PC-9 (cell line): Measurements from ENCODE around the gene MPZL1. TPM values are rescaled to one million over a fixed set of nuclear protein-coding genes. Genes with fewer than 3 reads are reported as not detected.
A peak's percentile ranks its signal among the peaks of the same experiment; 100 is the strongest.

Experiments used
- Bru-seq: library from RNA; stranded (reverse); fragments of 400-500 nt; gene quantifications from one replicate; lab custom pipeline; 2021; lab: Mats Ljungman, UMichigan
- BruChase-seq, 2 experiments: library from RNA; stranded (reverse); fragments of 400-500 nt; gene quantifications; one replicate each; lab custom pipeline; 2021; lab: Mats Ljungman, UMichigan
- BruUV-seq: library from RNA; stranded (reverse); fragments of 400-500 nt; replicated peaks from 2 replicates; lab custom pipeline; 2021; lab: Mats Ljungman, UMichigan
- CTCF ChIA-PET: fragments of 300-600 bp; sonication (Branson Sonifier 250); formaldehyde crosslinking; loops from one replicate; lab custom pipeline; 2022; ENCODE audit warnings: antibody characterized with exemption; lab: Charles Lee
- POLR2A ChIA-PET: fragments of 300-600 bp; sonication (Branson Sonifier 250); formaldehyde crosslinking; loops from one replicate; lab custom pipeline; 2022; ENCODE audit warnings: antibody characterized with exemption; ENCODE audit not compliant: unreplicated experiment; lab: Charles Lee
- DNase-seq, 2 experiments: peaks; one replicate each; pipeline versions ENCODE4 v3.0.0 to v3.0.0-alpha.2; 2015 to 2022; ENCODE audit warnings: mixed read lengths in 1 of 2
- H2AFZ ChIP-seq: fragments of 200-600 bp; sonication (generic); 2 replicates; pipeline ENCODE4 v1.8.1; 2017; ENCODE audit warnings: antibody characterized with exemption
- H3F3A ChIP-seq: fragments of 200-600 bp; sonication (generic); 2 replicates; pipeline ENCODE4 v1.8.1; 2017; ENCODE audit warnings: antibody characterized with exemption, mild to moderate bottlenecking, low read depth; ENCODE audit not compliant: insufficient read depth
- H3K27ac ChIP-seq: fragments of 200-600 bp; sonication (generic); 2 replicates; pipeline ENCODE4 v1.6.1; 2016; ENCODE audit warnings: mixed run types
- H3K27me3 ChIP-seq: fragments of 200-600 bp; sonication (generic); 2 replicates; pipeline ENCODE4 v1.6.1; 2016; ENCODE audit warnings: low read depth, mixed run types; ENCODE audit not compliant: insufficient read depth
- H3K36me3 ChIP-seq: fragments of 200-600 bp; sonication (generic); 2 replicates; pipeline ENCODE4 v1.6.1; 2016; ENCODE audit warnings: low read depth, mixed run types
- H3K4me1 ChIP-seq: fragments of 200-600 bp; sonication (generic); replicated peaks from 2 replicates; pipeline ENCODE4 v1.6.1; 2016; ENCODE audit warnings: mixed run types; ENCODE audit not compliant: insufficient read depth
- H3K4me2 ChIP-seq: fragments of 200-600 bp; sonication (generic); 2 replicates; pipeline ENCODE4 v1.6.1; 2017; ENCODE audit warnings: mixed run types
- H3K4me3 ChIP-seq: fragments of 200-600 bp; sonication (generic); 2 replicates; pipeline ENCODE4 v1.6.1; 2016; ENCODE audit warnings: mixed run types
- H3K79me2 ChIP-seq: fragments of 200-600 bp; sonication (generic); 2 replicates; pipeline ENCODE4 v1.6.1; 2017; ENCODE audit warnings: low read depth, mixed run types
- H3K9me2 ChIP-seq: fragments of 200-600 bp; sonication (generic); 2 replicates; pipeline ENCODE4 v1.8.1; 2017; ENCODE audit warnings: mild to moderate bottlenecking; ENCODE audit not compliant: insufficient read depth
- H3K9me3 ChIP-seq: fragments of 200-600 bp; sonication (generic); 2 replicates; pipeline ENCODE4 v1.8.1; 2016; ENCODE audit warnings: low read depth; ENCODE audit not compliant: insufficient read depth
- H4K20me1 ChIP-seq: fragments of 200-600 bp; sonication (generic); 2 replicates; pipeline ENCODE4 v1.8.1; 2017; ENCODE audit not compliant: insufficient read depth
- EZH2 ChIP-seq: fragments of 200-600 bp; sonication (generic); IDR thresholded peaks from 2 replicates; pipeline ENCODE4 v1.8.0; 2017; ENCODE audit warnings: antibody characterized with exemption, low read depth
- intact Hi-C: fragments of 100-400 bp; cut with micrococcal nuclease; formaldehyde crosslinking; loops from one replicate; pipeline ENCODE4 v1.10.0; 2022; ENCODE audit not compliant: unreplicated experiment
- long read RNA-seq: library from polyadenylated mRNA; stranded (forward); transcript quantifications from one replicate; pipeline ENCODE4 v2.0.0, GENCODE V29; 2022
- total RNA-seq: library from RNA; stranded (reverse); gene quantifications from 2 replicates; pipeline ENCODE4 v1.2.3, GENCODE V29; 2021
- TF ChIP-seq, protein P1 (sequence below): fragments of 200-600 bp; sonication (generic); conservative IDR thresholded peaks from 2 replicates; pipeline ENCODE4 v1.6.1; 2017; ENCODE audit warnings: mixed run types, antibody characterized with exemption, mild to moderate bottlenecking, moderate library complexity

MPZL1 gene
- total RNA-seq, result 67.8 and 80.3 TPM in 2 replicates
- percentile 81 among the genes with signal in this experiment for Bru-seq, nascent RNA
- BruChase-seq, experiment 1, labeled RNA remaining after a 2-hour chase, result percentile 82 among the genes with signal in this experiment
- percentile 84 among the genes with signal in this experiment for BruChase-seq, experiment 2, labeled RNA remaining after a 6-hour chase
- long read RNA-seq, full-length matches to known transcripts, result 90 of 106 reads
- long read RNA-seq, partial matches to known transcripts, result 2 of 106 reads
- long read RNA-seq, other reads (novel, unspliced or antisense), result 14 of 106 reads

DNA sequence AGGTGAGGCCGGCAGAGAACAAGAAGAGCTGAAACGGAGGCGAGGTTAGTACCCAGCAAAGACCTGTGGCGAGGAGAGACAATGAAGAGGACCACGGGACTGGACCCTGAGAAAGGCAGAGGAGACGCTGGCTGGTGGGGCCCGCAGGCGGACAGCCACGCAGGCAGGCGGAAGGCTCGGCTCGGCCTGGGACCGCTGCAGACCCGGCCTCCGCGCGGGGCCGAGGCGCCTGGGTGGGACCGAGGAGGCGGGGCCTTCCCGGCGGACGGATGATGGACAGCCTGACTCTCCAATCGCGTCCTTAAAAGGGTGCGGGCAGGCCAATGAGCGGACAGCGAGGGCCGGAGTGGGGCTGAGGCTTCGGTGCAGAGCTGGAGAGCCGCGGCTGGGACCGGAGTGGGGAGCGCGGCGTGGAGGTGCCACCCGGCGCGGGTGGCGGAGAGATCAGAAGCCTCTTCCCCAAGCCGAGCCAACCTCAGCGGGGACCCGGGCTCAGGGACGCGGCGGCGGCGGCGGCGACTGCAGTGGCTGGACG lies at the start of gene MPZL1:
Gene MPZL1 (plus strand): TSS at position 366 of the 535 bp plus-strand sequence. CDS start 170 bp downstream, outside the sequence.
- H3K4me1 ChIP-seq, result peaks cover 32% of the 10 kb centered on the region
- H3K4me3 ChIP-seq, result peak within 1 kb of the TSS; percentile 74
- POLR2A ChIA-PET, result interaction anchor here (1.0 kb wide), 1 partner anchor 68 kb away, joined by 3 read pairs; no protein-coding TSS in a partner anchor
- TF ChIP-seq EZH2, result no peak
- TF ChIP-seq, protein P1, sequence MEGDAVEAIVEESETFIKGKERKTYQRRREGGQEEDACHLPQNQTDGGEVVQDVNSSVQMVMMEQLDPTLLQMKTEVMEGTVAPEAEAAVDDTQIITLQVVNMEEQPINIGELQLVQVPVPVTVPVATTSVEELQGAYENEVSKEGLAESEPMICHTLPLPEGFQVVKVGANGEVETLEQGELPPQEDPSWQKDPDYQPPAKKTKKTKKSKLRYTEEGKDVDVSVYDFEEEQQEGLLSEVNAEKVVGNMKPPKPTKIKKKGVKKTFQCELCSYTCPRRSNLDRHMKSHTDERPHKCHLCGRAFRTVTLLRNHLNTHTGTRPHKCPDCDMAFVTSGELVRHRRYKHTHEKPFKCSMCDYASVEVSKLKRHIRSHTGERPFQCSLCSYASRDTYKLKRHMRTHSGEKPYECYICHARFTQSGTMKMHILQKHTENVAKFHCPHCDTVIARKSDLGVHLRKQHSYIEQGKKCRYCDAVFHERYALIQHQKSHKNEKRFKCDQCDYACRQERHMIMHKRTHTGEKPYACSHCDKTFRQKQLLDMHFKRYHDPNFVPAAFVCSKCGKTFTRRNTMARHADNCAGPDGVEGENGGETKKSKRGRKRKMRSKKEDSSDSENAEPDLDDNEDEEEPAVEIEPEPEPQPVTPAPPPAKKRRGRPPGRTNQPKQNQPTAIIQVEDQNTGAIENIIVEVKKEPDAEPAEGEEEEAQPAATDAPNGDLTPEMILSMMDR, result no peak
- no peaks in the 10 kb centered on the region for H3K27me3 ChIP-seq
- intact Hi-C loops, result loop anchor here (1.0 to 10.0 kb wide), 3 partner anchors 36 to 263 kb away; partner anchors contain the start of gene DCAF6
- peak within 1 kb of the TSS; percentile 95 for H2AFZ ChIP-seq
- H3K27ac ChIP-seq, result peak within 1 kb of the TSS; percentile 46
- CTCF ChIA-PET, result interaction anchor here (0.6 kb wide), 1 partner anchor 18 kb away, joined by 4 read pairs; no protein-coding TSS in a partner anchor
- peak within 1 kb of the TSS; percentile 95 for H3K4me2 ChIP-seq
- DNase-seq, result peak; percentile 77 to 94
- H3K79me2 ChIP-seq, result peaks cover 48% of the 10 kb centered on the region
- no peaks in the 10 kb centered on the region for H3K9me3 ChIP-seq
- no TSS peak for BruUV-seq
- H3K9me2 ChIP-seq, result no peaks in the 10 kb centered on the region
- H3F3A ChIP-seq, result peaks cover 10% of the 10 kb centered on the region; the same call in 1 of the 2 replicates
- H3K36me3 ChIP-seq, result no peaks in the 10 kb centered on the region
- H4K20me1 ChIP-seq, result peaks cover 10% of the 10 kb centered on the region

DNA sequence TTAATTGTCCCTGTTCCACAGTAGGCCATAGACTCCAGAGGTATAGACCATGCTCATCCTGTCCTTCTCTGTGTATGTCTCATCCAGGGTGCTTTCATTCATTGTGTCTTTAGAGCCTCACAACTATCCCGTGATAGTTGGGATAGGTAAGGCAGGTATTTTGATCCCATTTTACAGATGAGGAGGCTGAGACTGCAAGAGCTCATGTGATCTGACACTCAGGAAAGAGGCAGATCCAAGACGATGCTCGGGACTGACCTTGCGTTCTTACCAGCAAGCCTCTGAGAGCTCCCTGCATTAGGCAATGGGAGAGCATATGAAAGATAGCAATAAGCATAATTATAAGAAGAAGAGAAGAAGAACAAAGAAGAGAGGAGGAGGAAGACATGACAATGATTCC lies 49.0 kb upstream of the MPZL1 start:
- Histone ChIP-seq H3K4me3 (no peak overlapping the region), H3K4me2 (no peak overlapping the region), H3K9me3 (no peaks in the 10 kb centered on the region), H4K20me1 (no peaks in the 10 kb centered on the region), H3K9me2 (no peaks in the 10 kb centered on the region), H3K36me3 (no peaks in the 10 kb centered on the region), H3K27me3 (peaks cover 9% of the 10 kb centered on the region; the same call in 1 of the 2 replicates), H3F3A (no peaks in the 10 kb centered on the region), H3K79me2 (no peaks in the 10 kb centered on the region), H2AFZ (no peak overlapping the region), H3K4me1 (0 out of 2 replicates have a peak, but pooled peaks cover 9% of the 10 kb centered on the region), H3K27ac (no peak overlapping the region)
- intact Hi-C loops, result no loop called here
- no peak for DNase-seq
- ChIA-PET CTCF (no interaction called here), POLR2A (no interaction called here)
- BruUV-seq, result no TSS peak
- TF ChIP-seq, protein P1, result no peak
- TF ChIP-seq EZH2, result no peak

DNA sequence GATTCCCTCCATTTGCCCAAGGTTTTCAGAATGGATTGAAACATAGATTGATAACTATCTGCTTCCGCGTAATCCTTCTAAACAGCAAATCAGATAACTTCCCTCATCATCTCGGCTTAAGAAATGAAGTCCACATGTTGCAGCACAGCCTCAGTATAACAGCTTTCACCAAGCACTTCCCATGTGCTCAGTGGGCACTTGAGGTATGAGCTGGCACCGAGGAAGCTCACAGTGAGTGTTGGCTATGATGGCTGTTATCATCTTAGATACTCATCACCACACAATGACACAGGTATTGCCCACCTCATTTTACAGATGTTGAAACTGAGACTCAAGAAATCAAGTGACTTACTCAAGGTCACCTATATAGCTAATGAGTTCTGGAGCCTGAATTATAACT lies 48.5 kb upstream of the MPZL1 start:
- CTCF ChIA-PET, result no interaction called here
- Histone ChIP-seq H3K4me1 (0 out of 2 replicates have a peak, but pooled peaks cover 9% of the 10 kb centered on the region), H3K9me2 (no peaks in the 10 kb centered on the region), H4K20me1 (no peaks in the 10 kb centered on the region), H3K9me3 (no peaks in the 10 kb centered on the region), H3K27ac (no peak overlapping the region), H3K36me3 (no peaks in the 10 kb centered on the region), H3K4me2 (no peak overlapping the region), H2AFZ (no peak overlapping the region), H3K4me3 (no peak overlapping the region), H3K27me3 (peaks cover 9% of the 10 kb centered on the region; the same call in 1 of the 2 replicates), H3F3A (no peaks in the 10 kb centered on the region), H3K79me2 (no peaks in the 10 kb centered on the region)
- no TSS peak for BruUV-seq
- no peak for TF ChIP-seq EZH2
- TF ChIP-seq, protein P1, result no peak
- POLR2A ChIA-PET, result no interaction called here
- DNase-seq, result no peak
- intact Hi-C loops, result no loop called here
